K562 (cell line): ENCODE data around the gene VAPB. TPM values are rescaled to one million over a fixed set of nuclear protein-coding genes. Genes with fewer than 3 reads are reported as not detected.

Experiments used
- BCOR ChIP-seq: fragments of 450-650 bp; IDR thresholded peaks from 2 replicates; pipeline ENCODE4 v1.6.1; 2016
- CTBP1 ChIP-seq: fragments of 450-650 bp; IDR thresholded peaks from 2 replicates; pipeline ENCODE4 v1.6.1; 2016; ENCODE audit warnings: borderline replicate concordance
- EP400 ChIP-seq: fragments of 450-650 bp; IDR thresholded peaks from 2 replicates; pipeline ENCODE4 v1.6.1; 2017; ENCODE audit warnings: antibody characterized with exemption, mild to moderate bottlenecking, moderate library complexity
- HES1 ChIP-seq: fragments of 450-650 bp; IDR thresholded peaks from 2 replicates; pipeline ENCODE4 v1.6.1; 2016; ENCODE audit warnings: low read depth, mild to moderate bottlenecking, moderate library complexity
- MGA ChIP-seq: fragments of 450-650 bp; IDR thresholded peaks from 2 replicates; pipeline ENCODE4 v1.6.1; 2016; ENCODE audit warnings: mild to moderate bottlenecking, moderate library complexity
- NR2C1 ChIP-seq, 2 experiments: fragments of 450-650 bp; IDR thresholded peaks; 2 replicates each; pipeline ENCODE4 v1.6.1; 2017; ENCODE audit warnings: mild to moderate bottlenecking in 2 of 2, antibody characterized with exemption in 1 of 2, inconsistent platforms in 1 of 2, missing compliant biosample characterization in 1 of 2, missing genetic modification characterization in 1 of 2
- PKNOX1 ChIP-seq: fragments of 450-650 bp; IDR thresholded peaks from 2 replicates; pipeline ENCODE4 v1.6.1; 2016
- RBM15 ChIP-seq: fragments of 200-400 bp; formaldehyde crosslinking; IDR thresholded peaks from 2 replicates; pipeline ENCODE4 v1.6.1; 2018; ENCODE audit warnings: mild to moderate bottlenecking, low read length, moderate library complexity; ENCODE audit not compliant: insufficient read depth
- SRSF1 ChIP-seq: fragments of 200-400 bp; formaldehyde crosslinking; IDR thresholded peaks from 2 replicates; pipeline ENCODE4 v1.6.1; 2017; ENCODE audit warnings: mild to moderate bottlenecking, low read depth, low read length, moderate library complexity
- TEAD4 ChIP-seq, 2 experiments: sonication (generic) in 1 of 2; formaldehyde crosslinking in 1 of 2; IDR thresholded peaks; 2 replicates each; pipeline versions ENCODE4 v1.6.1 to v1.8.0; 2012 to 2022; ENCODE audit warnings: borderline replicate concordance in 1 of 2, inconsistent platforms in 1 of 2, low read length in 1 of 2, mild to moderate bottlenecking in 1 of 2, missing genetic modification reagents in 1 of 2
- ZC3H11A ChIP-seq: IDR thresholded peaks from 2 replicates; pipeline ENCODE4 v1.6.1; 2012; ENCODE audit warnings: low read depth, low read length, improper control_type of control experiment
- ZNF384 ChIP-seq: IDR thresholded peaks from 2 replicates; pipeline ENCODE4 v1.6.1; 2012; ENCODE audit warnings: low read depth, low read length, improper control_type of control experiment
- ZNF586 ChIP-seq: fragments of 450-650 bp; formaldehyde crosslinking; conservative IDR thresholded peaks from 2 replicates; pipeline ENCODE4 v1.4.0; 2020; ENCODE audit warnings: mild to moderate bottlenecking, moderate library complexity
- ZNF699 ChIP-seq: fragments of 250-450 bp; sonication (Bioruptor Pico); IDR thresholded peaks from 2 replicates; pipeline ENCODE4 v1.8.0; 2021; ENCODE audit warnings: mild to moderate bottlenecking, moderate library complexity; ENCODE audit not compliant: insufficient replicate concordance
- polyA plus RNA-seq, 8 experiments: library from polyadenylated mRNA; depleted of rRNA in 4 of 8; stranded (reverse) in 5 of 8; unstranded in 3 of 8; fragments of >200 nt; fragmentation: Nextera tagmentation in 2 of 8; fragmentation: Illumina TruSeq in 1 of 8; extraction: Ambion mirVana in 2 of 8; extraction: Trizol in 1 of 8; gene quantifications; 2 replicates each; pipeline versions ENCODE4 v1.2.1 to v1.2.3, GENCODE V29; 2011 to 2014; ENCODE audit warnings: inconsistent platforms in 1 of 8, missing spikeins in 1 of 8
- total RNA-seq, 7 experiments: library from RNA; depleted of rRNA in 6 of 7; stranded (reverse); fragments of >200 nt in 6 of 7; fragmentation: Illumina TruSeq in 2 of 7; extraction: Trizol in 2 of 7; gene quantifications; 2 replicates each; pipeline versions ENCODE4 v1.2.1 to v1.2.3, GENCODE V29; 2011 to 2021; ENCODE audit warnings: low replicate concordance in 1 of 7

The VAPB gene
- total and polyA plus RNA-seq, 9 of the 15 experiments (the other 6 are each of a cell fraction or from before 2014, with no cell fraction given), result 3.4 to 51.0 (median 27.9) TPM

- TF ChIP-seq MGA (peak; percentile 72), ZC3H11A (no peak), HES1 (no peak), BCOR (peak; percentile 66), TEAD4 (IDR thresholded peaks at IDR 0.05; ENCODE audit: low read length) (peak; percentile 86), TEAD4 (CRISPR knock-in tag; IDR thresholded peaks at IDR 0.05; ENCODE audit: borderline replicate concordance) (no peak), PKNOX1 (peak; percentile 71), CTBP1 (peak; percentile 94), NR2C1 (IDR thresholded peaks at IDR 0.05) (no peak), NR2C1 (tag; IDR thresholded peaks at IDR 0.05) (no peak), RBM15 (no peak), SRSF1 (no peak), EP400 (peak; percentile 61; the same call in 1 of the 2 replicates), ZNF384 (peak; percentile 61), ZNF586 (CRISPR knock-in tag) (no peak), ZNF699 (CRISPR knock-in tag) (no peak)
Observed at GRCh38 chr20:58389968-58390658, 1.1 kb downstream of the VAPB start (continued).
